Fibroblast of lung (primary cell): Measurements from ENCODE around the gene SH3BP4.

Experiments used
- CTCF ChIP-seq, 2 donors: IDR thresholded peaks in 1 of 2; conservative IDR thresholded peaks in 1 of 2; 1 replicate in 1 of 2; 2 replicates in 1 of 2; pipeline ENCODE4 v1.5.1; 2011 to 2012; ENCODE audit warnings: low read length in 2 of 2, control low read depth in 1 of 2, inconsistent platforms in 1 of 2, low read depth in 1 of 2, mild to moderate bottlenecking in 1 of 2
- EZH2 ChIP-seq: IDR thresholded peaks from 2 replicates; pipeline ENCODE4 v1.5.1; 2012; ENCODE audit warnings: low read length, control low read depth, mild to moderate bottlenecking; ENCODE audit errors: missing control alignments

DNA sequence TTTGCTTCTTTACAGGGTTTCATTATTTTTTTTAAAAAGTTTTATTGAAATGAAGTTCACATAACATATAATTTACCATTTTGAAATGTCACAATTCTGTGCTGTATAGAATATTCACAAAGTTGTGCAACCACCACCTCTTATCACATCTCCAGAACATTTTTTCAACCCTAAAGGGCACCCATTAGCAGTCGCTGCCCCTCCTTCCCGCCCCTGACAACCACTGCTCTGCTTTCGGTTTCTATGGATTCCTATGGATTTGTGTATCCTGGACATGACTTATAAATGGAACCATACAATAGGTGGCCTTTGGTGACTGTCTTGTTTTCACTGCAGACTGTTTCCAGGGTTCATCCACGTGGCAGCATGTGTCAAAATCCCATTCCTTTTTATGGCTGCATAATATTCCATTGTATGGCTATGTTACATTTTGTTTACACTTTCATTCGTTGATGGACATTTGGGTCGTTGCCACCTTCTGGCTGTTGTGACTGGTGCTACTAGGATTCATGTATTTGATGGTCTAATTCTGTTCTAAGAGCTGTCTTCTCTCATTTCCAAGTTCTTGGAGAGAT lies 52.6 kb downstream of the SH3BP4 start:
- TF ChIP-seq CTCF (conservative IDR thresholded peaks at IDR 0.05 in 1 of 2, IDR thresholded peaks at IDR 0.05 in 1 of 2; ENCODE audit: low read depth in 1 of 2, low read length in 2 of 2) (no peak), EZH2 (no peak)
